Small intestine (tissue), 7 donors: ENCODE results near the gene SUN1. TPM values are rescaled to one million over a fixed set of nuclear protein-coding genes. Genes with fewer than 3 reads are reported as not detected.
A peak's percentile ranks its signal among the peaks of the same experiment; 100 is the strongest.
"Not testable (repeated sequence)": the region's sequence is repeated elsewhere in the genome, so short reads cannot be mapped to it uniquely, and the experiment has no call there.

ENCODE experiments used
- DNase-seq, 2 donors: peaks; one replicate each; pipeline versions ENCODE4 v3.0.0 to v3.0.0-alpha.2; 2013
- FAIRE-seq: peaks from 2 replicates; lab custom pipeline; 2012; peaks lifted over from hg19 to GRCh38; lab: Jason Lieb, UNC
- H3K27ac ChIP-seq, 3 donors: one replicate each; pipeline ENCODE4 v1.5.1; 2013; ENCODE audit warnings: low read length in 2 of 3, mild to moderate bottlenecking in 2 of 3, control low read depth in 1 of 3, inconsistent platforms in 1 of 3, low read depth in 1 of 3, moderate library complexity in 1 of 3
- H3K27me3 ChIP-seq, 3 donors: one replicate each; pipeline ENCODE4 v1.6.1; 2013; ENCODE audit warnings: low read length in 3 of 3, inconsistent platforms in 1 of 3; ENCODE audit not compliant: control insufficient read depth in 3 of 3, insufficient read depth in 3 of 3
- H3K36me3 ChIP-seq, 3 donors: one replicate each; pipeline ENCODE4 v1.6.1; 2013; ENCODE audit warnings: low read length in 3 of 3, inconsistent platforms in 1 of 3, low read depth in 1 of 3, mild to moderate bottlenecking in 1 of 3, moderate library complexity in 1 of 3; ENCODE audit not compliant: control insufficient read depth in 3 of 3, insufficient read depth in 2 of 3
- H3K4me1 ChIP-seq, 3 donors: one replicate each; pipeline ENCODE4 v1.6.1; 2013; ENCODE audit warnings: low read length in 2 of 3, inconsistent platforms in 1 of 3, low read depth in 1 of 3, mild to moderate bottlenecking in 1 of 3, moderate library complexity in 1 of 3; ENCODE audit not compliant: control insufficient read depth in 3 of 3, insufficient read depth in 2 of 3
- H3K4me3 ChIP-seq, 3 donors: one replicate each; pipeline ENCODE4 v1.5.1; 2013; ENCODE audit warnings: low read length in 3 of 3, control low read depth in 1 of 3, inconsistent platforms in 1 of 3, low read depth in 1 of 3, mild to moderate bottlenecking in 1 of 3, moderate library complexity in 1 of 3
- H3K9me3 ChIP-seq, 2 donors: one replicate each; pipeline ENCODE4 v1.6.1; 2013; ENCODE audit warnings: low read depth in 1 of 2, low read length in 1 of 2; ENCODE audit not compliant: control insufficient read depth in 2 of 2, insufficient read depth in 1 of 2
- WGBS, 3 donors: extraction: QIAGEN DNeasy Blood & Tissue Kit; methylation state at CpG; one replicate each; pipeline ENCODE4 v1.1.7; 2013; 5-methylcytosine and 5-hydroxymethylcytosine counted together
- polyA plus RNA-seq, 4 donors: library from polyadenylated mRNA; stranded (reverse) in 3 of 4; unstranded in 1 of 4; fragments of 200-250 nt in 3 of 4; fragments of 120-200 nt in 1 of 4; gene quantifications; one replicate each; pipeline versions ENCODE4 v1.2.1 to v1.2.3, GENCODE V29; 2013
- donor health status: healthy with polysubstance abuse.
- donor health status: control.
- donor health status: control.
- donor health status: Bipolar disorder and iron deficiency.
- donor health status: healthy.

SUN1 gene
- polyA plus RNA-seq, 4 donors = 41.6 to 105 (median 61.2) TPM

GRCh38 chr7:787332-788240 lies 44.7 kb upstream of the SUN1 start:
- 94 to 97% (median 96%) methylated on average over 26 to 27 of the region's 27 CpGs for WGBS, 3 donors
- H3K4me3 ChIP-seq = no peak overlapping the region
- no peaks in the 10 kb centered on the region for H3K9me3 ChIP-seq
- FAIRE-seq (no peak), DNase-seq (no peak)
- H3K27me3 ChIP-seq = no peaks in the 10 kb centered on the region
- H3K4me1 ChIP-seq = no peaks in the 10 kb centered on the region
- no peak overlapping the region for H3K27ac ChIP-seq
- H3K36me3 ChIP-seq = peaks cover 0 to 57% (median 0%) of the 10 kb centered on the region in 3 donors

- WGBS, 3 donors = 66 to 82% (median 81%) methylated on average over 5 of the region's 5 CpGs
- FAIRE-seq (no peak), DNase-seq (no peak)
- Histone ChIP-seq H3K9me3 (peaks cover 0 to 11% of the 10 kb centered on the region in 2 donors), H3K27me3 (no peaks in the 10 kb centered on the region), H3K4me3 (no peak overlapping the region), H3K4me1 (no peaks in the 10 kb centered on the region), H3K27ac (no peak overlapping the region), H3K36me3 (peaks cover 0 to 31% (median 0%) of the 10 kb centered on the region in 3 donors)
Observed at GRCh38 chr7:791519-791918, 40.8 kb upstream of the SUN1 start.

- Histone ChIP-seq H3K27ac (peak overlapping the region in 1 of 3 donors; percentile 58), H3K4me1 (no peaks in the 10 kb centered on the region), H3K36me3 (peaks cover 0 to 25% (median 0%) of the 10 kb centered on the region in 3 donors), H3K27me3 (no peaks in the 10 kb centered on the region), H3K9me3 (peaks cover 0 to 11% of the 10 kb centered on the region in 2 donors), H3K4me3 (no peak overlapping the region)
- 87 to 89% (median 88%) methylated on average over 5 of the region's 5 CpGs for WGBS, 3 donors
- FAIRE-seq (no peak), DNase-seq (no peak)
Observed at GRCh38 chr7:794207-794606, 38.1 kb upstream of the SUN1 start.

GRCh38 chr7:794671-795329 lies 37.5 kb upstream of the SUN1 start:
- peaks cover 0 to 24% (median 0%) of the 10 kb centered on the region in 3 donors for H3K36me3 ChIP-seq
- WGBS, 3 donors = 52 to 79% (median 53%) methylated on average over 27 to 31 of the region's 31 CpGs
- no peak overlapping the region for H3K4me3 ChIP-seq
- H3K27ac ChIP-seq = peak overlapping the region in 1 of 3 donors; percentile 58
- H3K27me3 ChIP-seq = no peaks in the 10 kb centered on the region
- DNase-seq (peak in 1 of 2 donors; percentile 45), FAIRE-seq (no peak)
- peaks cover 0 to 11% of the 10 kb centered on the region in 2 donors for H3K9me3 ChIP-seq
- H3K4me1 ChIP-seq = no peaks in the 10 kb centered on the region

- 77 to 80% (median 77%) methylated on average over 8 of the region's 10 CpGs for WGBS, 3 donors
- not testable (repeated sequence) for H3K4me3 ChIP-seq, H3K27ac ChIP-seq, H3K4me1 ChIP-seq, FAIRE-seq, DNase-seq, H3K27me3 ChIP-seq
- Histone ChIP-seq H3K9me3 (peaks cover 0 to 11% of the 10 kb centered on the region in 2 donors), H3K36me3 (peaks cover 0 to 16% (median 0%) of the 10 kb centered on the region in 3 donors)
Observed at GRCh38 chr7:796434-797169, 35.7 kb upstream of the SUN1 start.

- Histone ChIP-seq H3K27ac (no peak overlapping the region), H3K9me3 (peaks cover 0 to 11% of the 10 kb centered on the region in 2 donors), H3K27me3 (no peaks in the 10 kb centered on the region), H3K36me3 (peaks cover 0 to 13% (median 0%) of the 10 kb centered on the region in 3 donors), H3K4me1 (peaks cover 0 to 6% (median 2%) of the 10 kb centered on the region in 3 donors), H3K4me3 (no peak overlapping the region)
- FAIRE-seq = no peak
- DNase-seq = no peak
- WGBS, 3 donors = 84 to 97% (median 96%) methylated on average over 12 of the region's 12 CpGs
Observed at GRCh38 chr7:798921-799470, 33.3 kb upstream of the SUN1 start.

GRCh38 chr7:800692-801091 lies 31.6 kb upstream of the SUN1 start:
- no peak overlapping the region for H3K27ac ChIP-seq
- no peak overlapping the region for H3K4me3 ChIP-seq
- peaks cover 0 to 6% (median 0%) of the 10 kb centered on the region in 3 donors for H3K36me3 ChIP-seq
- no peaks in the 10 kb centered on the region for H3K9me3 ChIP-seq
- no peaks in the 10 kb centered on the region for H3K27me3 ChIP-seq
- FAIRE-seq (no peak), DNase-seq (no peak)
- 83 to 91% (median 90%) methylated on average over 7 of the region's 7 CpGs for WGBS, 3 donors
- peaks cover 0 to 10% (median 2%) of the 10 kb centered on the region in 3 donors for H3K4me1 ChIP-seq
